GM12878 (cell line): ENCODE data around the gene TERF2IP. TPM values are rescaled to one million over a fixed set of nuclear protein-coding genes. Genes with fewer than 3 reads are reported as not detected.

Experiments
- ASH2L ChIP-seq: fragments of 300-600, 200-600 bp; sonication (generic); IDR thresholded peaks from 2 replicates; pipeline ENCODE4 v1.6.1; 2017; ENCODE audit warnings: low read depth, mild to moderate bottlenecking, borderline replicate concordance
- BACH1 ChIP-seq: fragments of 450-650 bp; IDR thresholded peaks from 2 replicates; pipeline ENCODE4 v1.6.1; 2017; ENCODE audit warnings: mild to moderate bottlenecking, borderline replicate concordance
- CBX3 ChIP-seq: fragments of 200-600 bp; sonication (generic); IDR thresholded peaks from 2 replicates; pipeline ENCODE4 v1.6.1; 2016; ENCODE audit warnings: low read depth, borderline replicate concordance
- CHD4 ChIP-seq: fragments of 200-600 bp; sonication (generic); IDR thresholded peaks from 2 replicates; pipeline ENCODE4 v1.6.1; 2016; ENCODE audit warnings: mild to moderate bottlenecking
- ETV6 ChIP-seq, 2 experiments: fragments of 450-650 bp in 1 of 2; IDR thresholded peaks in 1 of 2; conservative IDR thresholded peaks in 1 of 2; 2 replicates each; pipeline ENCODE4 v1.6.1; 2014; ENCODE audit warnings: antibody characterized with exemption in 1 of 2, borderline replicate concordance in 1 of 2, low read depth in 1 of 2, mild to moderate bottlenecking in 1 of 2, moderate library complexity in 1 of 2
- KLF5 ChIP-seq: fragments of 450-650 bp; IDR thresholded peaks from 2 replicates; pipeline ENCODE4 v1.6.1; 2014; ENCODE audit warnings: mild to moderate bottlenecking; ENCODE audit not compliant: partially characterized antibody
- MXI1 ChIP-seq: fragments of 150-350 bp; IDR thresholded peaks from 2 replicates; pipeline ENCODE4 v1.6.1; 2011; ENCODE audit warnings: low read depth, mild to moderate bottlenecking, inconsistent platforms, low read length, improper control_type of control experiment
- NFYB ChIP-seq: IDR thresholded peaks from 2 replicates; pipeline ENCODE4 v1.6.1; 2011; ENCODE audit warnings: low read depth, mild to moderate bottlenecking, low read length, improper control_type of control experiment, moderate library complexity; ENCODE audit not compliant: insufficient read depth
- NR2C1 ChIP-seq: fragments of 450-650 bp; IDR thresholded peaks from 2 replicates; pipeline ENCODE4 v1.6.1; 2017; ENCODE audit warnings: antibody characterized with exemption, mild to moderate bottlenecking, moderate library complexity
- POLR2AphosphoS2 ChIP-seq: IDR thresholded peaks from 2 replicates; pipeline ENCODE4 v1.6.1; 2011; ENCODE audit warnings: low read depth, mild to moderate bottlenecking, low read length, improper control_type of control experiment, moderate library complexity
- SMAD1 ChIP-seq: fragments of 450-650 bp; IDR thresholded peaks from 2 replicates; pipeline ENCODE4 v1.6.1; 2018; ENCODE audit warnings: mild to moderate bottlenecking, low read depth; ENCODE audit not compliant: partially characterized antibody
- SMARCA5 ChIP-seq: fragments of 450-650 bp; IDR thresholded peaks from 2 replicates; pipeline ENCODE4 v1.6.1; 2017; ENCODE audit warnings: mild to moderate bottlenecking
- SMC3 ChIP-seq: IDR thresholded peaks from 2 replicates; pipeline ENCODE4 v1.6.1; 2011; ENCODE audit warnings: low read length, improper control_type of control experiment, borderline replicate concordance
- STAT1 ChIP-seq: fragments of 450-650 bp; conservative IDR thresholded peaks from 2 replicates; pipeline ENCODE4 v1.6.1; 2014; ENCODE audit warnings: antibody characterized with exemption, mild to moderate bottlenecking
- YY1 ChIP-seq: IDR thresholded peaks from 2 replicates; pipeline ENCODE4 v1.6.1; 2011; ENCODE audit warnings: low read depth, mild to moderate bottlenecking, low read length
- ZNF217 ChIP-seq: fragments of 450-650 bp; IDR thresholded peaks from 2 replicates; pipeline ENCODE4 v1.6.1; 2017; ENCODE audit warnings: antibody characterized with exemption, mild to moderate bottlenecking
- polyA plus RNA-seq, 11 experiments: library from polyadenylated mRNA; depleted of rRNA in 4 of 11; unstranded in 6 of 11; stranded (reverse) in 5 of 11; fragments of >200 nt; fragmentation: Nextera tagmentation in 4 of 11; fragmentation: Illumina TruSeq in 1 of 11; extraction: Ambion mirVana in 4 of 11; extraction: Trizol in 1 of 11; gene quantifications; 1 replicate in 1 of 11; 2 replicates in 10 of 11; pipeline versions ENCODE4 v1.2.1 to v1.2.3, GENCODE V29; 2011 to 2016; ENCODE audit warnings: inconsistent platforms in 2 of 11, missing spikeins in 2 of 11, low read depth in 1 of 11
- total RNA-seq, 4 experiments: library from RNA; depleted of rRNA in 3 of 4; stranded (reverse); fragments of >200 nt in 3 of 4; fragmentation: Illumina TruSeq in 1 of 4; extraction: Trizol in 1 of 4; gene quantifications; 2 replicates each; pipeline versions ENCODE4 v1.2.1 to v1.2.3, GENCODE V29; 2013 to 2021
- TF ChIP-seq, protein P1 (sequence below): fragments of 450-650 bp; IDR thresholded peaks from 2 replicates; pipeline ENCODE4 v1.6.1; 2017; ENCODE audit warnings: low read depth, mild to moderate bottlenecking, moderate library complexity
- TF ChIP-seq, protein P2 (sequence below): fragments of 150-350 bp; IDR thresholded peaks from 2 replicates; pipeline ENCODE4 v1.6.1; 2014; ENCODE audit warnings: mild to moderate bottlenecking, low read depth, low read length
- TF ChIP-seq, protein P3 (sequence below): IDR thresholded peaks from 2 replicates; pipeline ENCODE4 v1.6.1; 2011; ENCODE audit warnings: borderline replicate concordance, low read depth, mild to moderate bottlenecking, moderate library complexity, low read length; ENCODE audit not compliant: insufficient read depth, poor library complexity, severe bottlenecking
- TF ChIP-seq, protein P4 (sequence below): IDR thresholded peaks from 2 replicates; pipeline ENCODE4 v1.6.1; 2012; ENCODE audit warnings: low read depth, low read length, improper control_type of control experiment
- TF ChIP-seq, protein P5 (sequence below): IDR thresholded peaks from 2 replicates; pipeline ENCODE4 v1.6.1; 2011; ENCODE audit warnings: low read depth, low read length, improper control_type of control experiment, borderline replicate concordance

The TERF2IP gene
- total and polyA plus RNA-seq, 10 of the 15 experiments (the other 5 are each of a cell fraction or from before 2014, with no cell fraction given): 19.6 to 93.1 (median 54.4) TPM

DNA sequence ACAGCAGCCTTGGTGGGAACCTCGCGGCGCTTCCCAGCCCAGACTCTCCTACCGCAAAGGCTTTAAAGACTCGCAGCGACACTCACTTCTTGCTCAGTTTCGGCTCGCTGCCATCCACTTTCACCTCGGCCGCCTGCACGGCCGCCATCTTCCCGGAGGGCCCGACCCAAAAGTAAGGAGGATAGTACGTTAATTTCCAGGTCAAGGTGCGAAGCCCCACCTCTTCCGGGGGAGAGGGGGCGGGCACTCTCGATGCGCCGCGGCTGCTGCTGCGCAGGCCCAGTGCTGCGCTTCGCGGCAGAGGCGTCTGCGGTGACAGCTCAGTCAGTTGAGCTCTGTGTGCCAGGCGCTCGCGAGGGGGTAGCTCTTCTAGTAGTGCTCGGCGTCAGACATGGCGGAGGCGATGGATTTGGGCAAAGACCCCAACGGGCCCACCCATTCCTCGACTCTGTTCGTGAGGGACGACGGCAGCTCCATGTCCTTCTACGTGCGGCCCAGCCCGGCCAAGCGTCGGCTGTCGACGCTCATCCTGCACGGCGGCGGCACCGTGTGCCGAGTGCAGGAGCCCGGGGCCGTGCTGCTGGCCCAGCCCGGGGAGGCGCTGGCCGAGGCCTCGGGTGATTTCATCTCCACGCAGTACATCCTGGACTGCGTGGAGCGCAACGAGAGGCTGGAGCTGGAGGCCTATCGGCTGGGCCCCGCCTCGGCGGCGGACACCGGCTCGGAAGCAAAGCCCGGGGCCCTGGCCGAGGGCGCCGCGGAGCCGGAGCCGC, at the start of gene TERF2IP, which contains the start of gene KARS1 (continued):
- TF ChIP-seq, protein P1, sequence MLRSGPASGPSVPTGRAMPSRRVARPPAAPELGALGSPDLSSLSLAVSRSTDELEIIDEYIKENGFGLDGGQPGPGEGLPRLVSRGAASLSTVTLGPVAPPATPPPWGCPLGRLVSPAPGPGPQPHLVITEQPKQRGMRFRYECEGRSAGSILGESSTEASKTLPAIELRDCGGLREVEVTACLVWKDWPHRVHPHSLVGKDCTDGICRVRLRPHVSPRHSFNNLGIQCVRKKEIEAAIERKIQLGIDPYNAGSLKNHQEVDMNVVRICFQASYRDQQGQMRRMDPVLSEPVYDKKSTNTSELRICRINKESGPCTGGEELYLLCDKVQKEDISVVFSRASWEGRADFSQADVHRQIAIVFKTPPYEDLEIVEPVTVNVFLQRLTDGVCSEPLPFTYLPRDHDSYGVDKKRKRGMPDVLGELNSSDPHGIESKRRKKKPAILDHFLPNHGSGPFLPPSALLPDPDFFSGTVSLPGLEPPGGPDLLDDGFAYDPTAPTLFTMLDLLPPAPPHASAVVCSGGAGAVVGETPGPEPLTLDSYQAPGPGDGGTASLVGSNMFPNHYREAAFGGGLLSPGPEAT: peak; percentile 96
- TF ChIP-seq CHD4 (no peak), ETV6 (conservative IDR thresholded peaks at IDR 0.05 in 1 of 2, IDR thresholded peaks at IDR 0.05 in 1 of 2; ENCODE audit: borderline replicate concordance in 1 of 2, low read depth in 1 of 2) (no peak), SMC3 (no peak), CBX3 (no peak), NFYB (no peak), BACH1 (peak; percentile 40; the same call in 1 of the 2 replicates), POLR2AphosphoS2 (peak; percentile 92; the same call in 1 of the 2 replicates), NR2C1 (peak; percentile 97), MXI1 (peak; percentile 92), KLF5 (peak; percentile 31), YY1 (peak; percentile 98), STAT1 (no peak), SMARCA5 (peak; percentile 41; the same call in 1 of the 2 replicates), ZNF217 (no peak), SMAD1 (peak; percentile 51), ASH2L (no peak)
- TF ChIP-seq, protein P2, sequence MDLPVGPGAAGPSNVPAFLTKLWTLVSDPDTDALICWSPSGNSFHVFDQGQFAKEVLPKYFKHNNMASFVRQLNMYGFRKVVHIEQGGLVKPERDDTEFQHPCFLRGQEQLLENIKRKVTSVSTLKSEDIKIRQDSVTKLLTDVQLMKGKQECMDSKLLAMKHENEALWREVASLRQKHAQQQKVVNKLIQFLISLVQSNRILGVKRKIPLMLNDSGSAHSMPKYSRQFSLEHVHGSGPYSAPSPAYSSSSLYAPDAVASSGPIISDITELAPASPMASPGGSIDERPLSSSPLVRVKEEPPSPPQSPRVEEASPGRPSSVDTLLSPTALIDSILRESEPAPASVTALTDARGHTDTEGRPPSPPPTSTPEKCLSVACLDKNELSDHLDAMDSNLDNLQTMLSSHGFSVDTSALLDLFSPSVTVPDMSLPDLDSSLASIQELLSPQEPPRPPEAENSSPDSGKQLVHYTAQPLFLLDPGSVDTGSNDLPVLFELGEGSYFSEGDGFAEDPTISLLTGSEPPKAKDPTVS: no peak
- TF ChIP-seq, protein P3, sequence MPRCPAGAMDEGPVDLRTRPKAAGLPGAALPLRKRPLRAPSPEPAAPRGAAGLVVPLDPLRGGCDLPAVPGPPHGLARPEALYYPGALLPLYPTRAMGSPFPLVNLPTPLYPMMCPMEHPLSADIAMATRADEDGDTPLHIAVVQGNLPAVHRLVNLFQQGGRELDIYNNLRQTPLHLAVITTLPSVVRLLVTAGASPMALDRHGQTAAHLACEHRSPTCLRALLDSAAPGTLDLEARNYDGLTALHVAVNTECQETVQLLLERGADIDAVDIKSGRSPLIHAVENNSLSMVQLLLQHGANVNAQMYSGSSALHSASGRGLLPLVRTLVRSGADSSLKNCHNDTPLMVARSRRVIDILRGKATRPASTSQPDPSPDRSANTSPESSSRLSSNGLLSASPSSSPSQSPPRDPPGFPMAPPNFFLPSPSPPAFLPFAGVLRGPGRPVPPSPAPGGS: peak; percentile 46
- TF ChIP-seq, protein P4, sequence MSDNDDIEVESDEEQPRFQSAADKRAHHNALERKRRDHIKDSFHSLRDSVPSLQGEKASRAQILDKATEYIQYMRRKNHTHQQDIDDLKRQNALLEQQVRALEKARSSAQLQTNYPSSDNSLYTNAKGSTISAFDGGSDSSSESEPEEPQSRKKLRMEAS: no peak; the same call in 1 of the 2 replicates
- TF ChIP-seq, protein P5, sequence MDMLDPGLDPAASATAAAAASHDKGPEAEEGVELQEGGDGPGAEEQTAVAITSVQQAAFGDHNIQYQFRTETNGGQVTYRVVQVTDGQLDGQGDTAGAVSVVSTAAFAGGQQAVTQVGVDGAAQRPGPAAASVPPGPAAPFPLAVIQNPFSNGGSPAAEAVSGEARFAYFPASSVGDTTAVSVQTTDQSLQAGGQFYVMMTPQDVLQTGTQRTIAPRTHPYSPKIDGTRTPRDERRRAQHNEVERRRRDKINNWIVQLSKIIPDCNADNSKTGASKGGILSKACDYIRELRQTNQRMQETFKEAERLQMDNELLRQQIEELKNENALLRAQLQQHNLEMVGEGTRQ: no peak
